GM12878 (cell line): ENCODE results near the gene RHOXF2.
"Not testable (repeated sequence)": the region's sequence is repeated elsewhere in the genome, so short reads cannot be mapped to it uniquely, and the experiment has no call there.

ENCODE experiments used
- BHLHE40 ChIP-seq, 2 experiments: fragments of 450-650 bp in 1 of 2; IDR thresholded peaks; 2 replicates each; pipeline ENCODE4 v1.6.1; 2011 to 2017; ENCODE audit warnings: low read depth in 2 of 2, borderline replicate concordance in 1 of 2, improper control_type of control experiment in 1 of 2, low read length in 1 of 2, mild to moderate bottlenecking in 1 of 2
- CBX3 ChIP-seq: fragments of 200-600 bp; sonication (generic); IDR thresholded peaks from 2 replicates; pipeline ENCODE4 v1.6.1; 2016; ENCODE audit warnings: low read depth, borderline replicate concordance
- EP300 ChIP-seq, 2 experiments: fragments of 150-350 bp in 1 of 2; IDR thresholded peaks; 2 replicates each; pipeline ENCODE4 v1.6.1; 2011 to 2012; ENCODE audit warnings: low read depth in 2 of 2, low read length in 2 of 2, borderline replicate concordance in 1 of 2, improper control_type of control experiment in 1 of 2, inconsistent platforms in 1 of 2; ENCODE audit not compliant: control insufficient read depth in 1 of 2
- KLF5 ChIP-seq: fragments of 450-650 bp; IDR thresholded peaks from 2 replicates; pipeline ENCODE4 v1.6.1; 2014; ENCODE audit warnings: mild to moderate bottlenecking; ENCODE audit not compliant: partially characterized antibody
- POLR2AphosphoS2 ChIP-seq: IDR thresholded peaks from 2 replicates; pipeline ENCODE4 v1.6.1; 2011; ENCODE audit warnings: low read depth, mild to moderate bottlenecking, low read length, improper control_type of control experiment, moderate library complexity
- RAD21 ChIP-seq: IDR thresholded peaks from 2 replicates; pipeline ENCODE4 v1.6.1; 2011; ENCODE audit warnings: mild to moderate bottlenecking, low read depth, low read length, moderate library complexity; ENCODE audit not compliant: insufficient read depth
- TF ChIP-seq, protein P1 (sequence below), 3 experiments: IDR thresholded peaks in 2 of 3; conservative IDR thresholded peaks in 1 of 3; 2 replicates each; pipeline ENCODE4 v1.5.1; 2011; ENCODE audit warnings: low read depth in 3 of 3, low read length in 3 of 3, mild to moderate bottlenecking in 3 of 3, control low read depth in 2 of 3, moderate library complexity in 2 of 3, inconsistent platforms in 1 of 3, mixed read lengths in 1 of 3; ENCODE audit not compliant: control insufficient read depth in 2 of 3, insufficient read depth in 1 of 3; ENCODE audit errors: extremely low read depth in 1 of 3

DNA sequence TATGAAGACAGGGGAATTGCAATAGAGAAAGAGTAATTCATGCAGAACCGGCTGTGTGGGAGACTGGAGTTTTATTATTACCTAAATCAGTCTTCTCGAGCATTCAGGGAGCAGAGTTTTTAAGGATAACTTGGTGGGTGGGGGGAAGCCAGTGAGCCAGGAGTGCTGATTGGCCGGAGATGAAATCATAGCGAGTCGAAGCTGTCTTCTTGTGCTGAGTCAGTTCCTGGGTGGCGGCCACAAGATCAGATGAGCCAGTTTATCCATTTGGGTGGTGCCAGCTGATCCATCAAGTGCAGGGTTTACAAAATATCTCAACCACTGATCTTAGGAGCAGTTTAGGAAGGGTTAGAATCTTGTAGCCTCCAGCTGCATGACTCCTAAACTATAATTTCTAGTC is 34.8 kb downstream of the RHOXF2 start:
- TF ChIP-seq KLF5; CBX3; POLR2AphosphoS2; BHLHE40 (IDR thresholded peaks at IDR 0.05; ENCODE audit: borderline replicate concordance in 1 of 2, low read depth in 2 of 2, low read length in 1 of 2); RAD21; EP300 (IDR thresholded peaks at IDR 0.05; ENCODE audit: borderline replicate concordance in 1 of 2, control insufficient read depth in 1 of 2, low read depth in 2 of 2, low read length in 2 of 2): not testable (repeated sequence)
- TF ChIP-seq, protein P1, sequence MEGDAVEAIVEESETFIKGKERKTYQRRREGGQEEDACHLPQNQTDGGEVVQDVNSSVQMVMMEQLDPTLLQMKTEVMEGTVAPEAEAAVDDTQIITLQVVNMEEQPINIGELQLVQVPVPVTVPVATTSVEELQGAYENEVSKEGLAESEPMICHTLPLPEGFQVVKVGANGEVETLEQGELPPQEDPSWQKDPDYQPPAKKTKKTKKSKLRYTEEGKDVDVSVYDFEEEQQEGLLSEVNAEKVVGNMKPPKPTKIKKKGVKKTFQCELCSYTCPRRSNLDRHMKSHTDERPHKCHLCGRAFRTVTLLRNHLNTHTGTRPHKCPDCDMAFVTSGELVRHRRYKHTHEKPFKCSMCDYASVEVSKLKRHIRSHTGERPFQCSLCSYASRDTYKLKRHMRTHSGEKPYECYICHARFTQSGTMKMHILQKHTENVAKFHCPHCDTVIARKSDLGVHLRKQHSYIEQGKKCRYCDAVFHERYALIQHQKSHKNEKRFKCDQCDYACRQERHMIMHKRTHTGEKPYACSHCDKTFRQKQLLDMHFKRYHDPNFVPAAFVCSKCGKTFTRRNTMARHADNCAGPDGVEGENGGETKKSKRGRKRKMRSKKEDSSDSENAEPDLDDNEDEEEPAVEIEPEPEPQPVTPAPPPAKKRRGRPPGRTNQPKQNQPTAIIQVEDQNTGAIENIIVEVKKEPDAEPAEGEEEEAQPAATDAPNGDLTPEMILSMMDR (IDR thresholded peaks at IDR 0.05 in 2 of 3, conservative IDR thresholded peaks at IDR 0.05 in 1 of 3; ENCODE audit: control insufficient read depth in 2 of 3, extremely low read depth in 1 of 3, insufficient read depth in 1 of 3, low read depth in 3 of 3, low read length in 3 of 3), result not testable (repeated sequence)
